Activated naive CD4-positive, alpha-beta T cell treated with anti-CD3 and anti-CD28 coated beads, Interleukin-2, amount 10 ng/mL, durations not matched to agents 5 hours and 36 hours (primary cell): ENCODE data around the gene EEIG2. TPM values are rescaled to one million over a fixed set of nuclear protein-coding genes. Genes with fewer than 3 reads are reported as not detected.

Experiments used
- total RNA-seq, 2 experiments: library from RNA; stranded (reverse); gene quantifications; one replicate each; pipeline ENCODE4 v1.2.3, GENCODE V29; 2021

EEIG2 gene
- 10 to 100 TPM; 12.2 to 12.7 TPM for total RNA-seq

GRCh38 chr1:108559215-108560186 lies at the start of gene EEIG2:
Gene EEIG2, plus strand, starts transcription at chr1:108560100. Its CDS starts 329 bp downstream, at chr1:108560429.

Other genes with a start within 250 kb of the EEIG2 start
- not detected for gene NBPF6, start 109.8 kb upstream of the EEIG2 start, total RNA-seq
- 10 to 100 TPM; 18.5 to 20.2 TPM for gene HENMT1, start 101.0 kb downstream of the EEIG2 start, total RNA-seq
- 10 to 100 TPM; 74.4 to 77.0 TPM for gene PRPF38B, start 132.2 kb downstream of the EEIG2 start, total RNA-seq
- not detected for gene FNDC7, start 152.8 kb downstream of the EEIG2 start, total RNA-seq
- gene STXBP3, start 186.6 kb downstream of the EEIG2 start, total RNA-seq: 10 to 100 TPM; 45.8 to 49.0 TPM